HG03064 (cell line): ENCODE data around the gene MOCS3.

ENCODE experiments used
- ATAC-seq: cut with Tn5 transposase; IDR thresholded peaks from one replicate; pipeline ENCODE4 v1.9.1; 2021; ENCODE audit warnings: low read depth; ENCODE audit not compliant: unreplicated experiment

The MOCS3 gene, protein sequence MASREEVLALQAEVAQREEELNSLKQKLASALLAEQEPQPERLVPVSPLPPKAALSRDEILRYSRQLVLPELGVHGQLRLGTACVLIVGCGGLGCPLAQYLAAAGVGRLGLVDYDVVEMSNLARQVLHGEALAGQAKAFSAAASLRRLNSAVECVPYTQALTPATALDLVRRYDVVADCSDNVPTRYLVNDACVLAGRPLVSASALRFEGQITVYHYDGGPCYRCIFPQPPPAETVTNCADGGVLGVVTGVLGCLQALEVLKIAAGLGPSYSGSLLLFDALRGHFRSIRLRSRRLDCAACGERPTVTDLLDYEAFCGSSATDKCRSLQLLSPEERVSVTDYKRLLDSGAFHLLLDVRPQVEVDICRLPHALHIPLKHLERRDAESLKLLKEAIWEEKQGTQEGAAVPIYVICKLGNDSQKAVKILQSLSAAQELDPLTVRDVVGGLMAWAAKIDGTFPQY

DNA sequence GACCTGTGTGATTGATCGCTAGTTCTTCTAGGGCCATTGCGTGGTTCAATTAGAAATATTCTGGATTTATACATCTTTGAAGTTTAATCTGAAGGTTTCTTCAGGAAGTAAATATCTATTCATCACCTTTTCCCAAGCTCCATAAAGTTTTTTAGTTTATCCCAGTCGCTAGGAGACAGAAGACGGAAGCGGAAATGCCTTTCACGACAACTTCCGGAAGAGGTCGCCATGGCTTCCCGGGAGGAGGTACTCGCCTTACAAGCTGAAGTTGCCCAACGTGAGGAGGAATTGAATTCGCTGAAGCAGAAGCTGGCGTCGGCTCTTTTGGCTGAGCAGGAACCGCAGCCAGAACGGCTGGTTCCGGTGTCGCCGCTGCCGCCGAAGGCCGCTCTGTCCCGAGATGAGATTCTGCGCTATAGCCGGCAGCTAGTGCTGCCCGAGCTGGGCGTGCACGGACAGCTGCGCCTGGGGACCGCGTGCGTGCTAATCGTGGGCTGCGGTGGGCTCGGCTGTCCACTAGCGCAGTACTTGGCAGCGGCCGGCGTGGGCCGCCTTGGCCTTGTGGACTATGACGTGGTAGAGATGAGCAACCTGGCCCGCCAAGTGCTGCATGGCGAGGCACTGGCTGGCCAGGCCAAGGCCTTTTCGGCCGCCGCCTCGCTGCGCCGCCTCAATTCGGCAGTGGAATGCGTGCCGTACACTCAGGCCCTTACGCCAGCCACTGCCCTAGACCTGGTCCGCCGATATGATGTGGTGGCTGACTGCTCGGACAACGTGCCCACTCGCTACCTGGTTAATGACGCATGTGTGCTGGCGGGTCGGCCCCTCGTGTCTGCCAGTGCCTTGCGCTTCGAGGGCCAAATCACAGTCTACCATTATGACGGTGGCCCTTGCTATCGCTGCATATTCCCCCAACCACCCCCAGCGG lies at the start of gene MOCS3:
Gene MOCS3 (plus strand): TSS at position 204 of the 928 bp plus-strand sequence. CDS start 25 bp downstream, at position 229.
- peak; percentile 78 for ATAC-seq

DNA sequence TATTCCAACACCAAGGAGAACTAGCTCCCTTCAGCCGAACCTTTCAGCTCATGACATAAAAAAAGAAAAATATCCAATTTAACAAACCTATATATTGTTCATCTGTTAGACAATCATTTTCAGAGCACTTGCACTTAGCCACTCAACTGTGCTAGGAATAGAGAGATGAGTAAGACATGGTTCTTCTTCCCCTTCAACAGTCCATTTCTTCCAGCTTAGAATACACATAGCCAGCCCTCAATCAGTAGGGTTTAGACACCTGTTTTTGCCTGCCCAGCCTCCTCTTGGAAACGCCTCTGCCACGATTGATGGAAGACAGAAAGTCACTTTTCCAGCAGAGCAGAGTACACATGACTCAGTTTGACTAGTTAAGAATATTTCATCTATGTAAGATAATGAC lies 49.2 kb upstream of the MOCS3 start:
- no peak for ATAC-seq

DNA sequence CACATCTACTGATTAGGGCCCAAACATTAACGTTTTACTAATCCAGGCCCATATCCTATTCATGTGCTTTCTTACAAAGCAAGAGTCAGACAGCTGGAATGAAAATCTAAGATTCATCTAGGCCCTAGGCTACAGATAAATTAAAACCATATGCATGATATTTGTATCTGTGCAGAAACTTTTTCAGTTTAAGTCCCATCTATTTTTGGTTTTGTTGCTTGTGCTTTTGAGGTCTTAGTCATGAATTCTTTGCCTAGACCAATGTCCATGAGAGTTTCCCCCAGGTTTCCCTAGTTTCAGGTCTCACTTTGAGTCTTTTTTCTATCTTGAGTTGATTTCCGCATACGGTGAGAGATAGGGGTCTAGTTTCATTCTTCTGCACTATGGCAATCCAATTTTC lies 47.6 kb upstream of the MOCS3 start:
- no peak for ATAC-seq

DNA sequence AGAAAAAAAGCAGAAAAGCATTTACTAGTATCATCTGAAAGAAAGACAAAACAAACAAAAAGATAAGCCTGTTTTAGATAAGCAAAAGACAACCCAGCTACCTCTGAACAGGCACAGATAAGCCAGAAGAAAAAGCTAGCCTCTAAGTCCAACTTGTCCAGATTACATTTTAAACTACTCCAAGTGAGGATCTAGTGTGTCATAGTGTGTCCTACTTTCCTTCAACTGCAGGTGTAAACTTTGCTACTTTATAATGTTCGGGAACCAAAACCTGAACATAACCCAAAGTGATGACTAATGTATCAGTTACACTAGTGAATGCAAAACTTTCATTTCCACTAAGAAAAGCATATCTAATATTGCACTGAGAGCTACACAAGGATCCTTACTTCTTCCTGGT lies 46.9 kb upstream of the MOCS3 start:
- peak; percentile 58 for ATAC-seq

DNA sequence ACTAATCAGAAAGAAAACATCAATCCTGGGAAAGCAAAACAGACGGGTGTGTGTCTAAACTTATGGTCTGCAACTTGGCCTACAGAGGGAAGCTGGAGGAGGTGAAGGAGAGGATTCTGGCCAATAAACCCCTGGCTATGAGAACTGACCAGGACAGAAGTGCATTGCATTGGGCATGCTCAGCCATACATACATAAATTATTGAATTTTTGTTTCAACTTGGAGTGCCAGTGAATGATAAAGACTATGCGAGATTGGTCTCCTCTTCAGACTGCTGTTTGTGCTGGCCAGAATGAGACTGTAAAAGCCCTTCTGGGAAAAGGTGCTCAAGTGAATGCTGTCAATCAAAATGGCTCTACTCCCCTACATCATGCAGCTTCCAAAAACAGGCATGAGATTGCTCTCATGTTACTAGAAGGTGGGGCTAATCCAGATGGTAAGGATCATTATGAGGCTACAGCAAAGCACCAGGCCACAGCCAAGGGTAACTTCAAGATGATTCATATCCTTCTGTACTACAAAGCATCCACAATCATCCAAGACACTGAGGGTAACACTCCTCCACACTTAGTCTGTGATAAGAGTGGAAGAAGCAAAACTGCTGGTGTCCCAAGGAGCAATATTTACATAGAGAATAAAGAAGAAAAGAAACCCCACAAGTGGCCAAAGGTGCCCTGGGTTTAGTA lies 44.8 kb upstream of the MOCS3 start:
- ATAC-seq: no peak

DNA sequence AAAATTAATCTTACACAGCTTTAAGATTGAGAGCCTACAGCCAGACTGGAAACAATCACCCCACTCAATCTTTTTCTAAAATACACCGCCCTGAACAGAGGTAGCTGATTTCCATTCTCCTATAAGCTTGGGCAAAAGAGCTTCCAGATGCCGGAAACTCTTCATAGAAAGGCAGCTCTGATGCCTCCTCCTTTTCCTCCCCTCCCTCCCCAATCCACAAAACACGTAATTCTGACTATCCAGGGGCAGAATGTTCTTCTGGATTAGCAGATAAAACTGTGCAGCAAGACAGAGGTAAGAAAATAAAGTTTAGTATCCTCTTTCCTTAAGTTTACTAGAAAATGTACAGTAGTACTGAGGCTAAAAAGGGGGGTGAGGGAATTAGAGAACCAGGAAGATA lies 43.2 kb upstream of the MOCS3 start:
- ATAC-seq: no peak

DNA sequence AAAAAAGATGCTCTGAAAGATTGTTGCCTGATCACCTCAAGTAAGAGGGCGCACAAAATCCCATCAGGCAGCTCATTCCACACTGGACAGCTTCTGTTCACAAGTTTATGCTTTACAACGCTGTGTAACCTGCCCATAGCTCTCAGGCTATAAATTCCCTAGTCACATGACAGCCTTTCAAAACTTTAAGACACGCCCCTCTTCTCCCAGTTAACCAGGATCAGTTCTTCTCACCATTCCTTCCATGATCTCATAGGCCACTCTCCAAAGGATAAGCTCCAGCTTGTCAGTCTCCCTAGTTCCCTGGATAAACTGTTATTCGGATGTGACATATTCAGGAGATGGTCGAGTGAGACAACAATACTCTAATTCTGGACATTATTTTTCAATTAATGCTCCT lies 42.4 kb upstream of the MOCS3 start:
- no peak for ATAC-seq

DNA sequence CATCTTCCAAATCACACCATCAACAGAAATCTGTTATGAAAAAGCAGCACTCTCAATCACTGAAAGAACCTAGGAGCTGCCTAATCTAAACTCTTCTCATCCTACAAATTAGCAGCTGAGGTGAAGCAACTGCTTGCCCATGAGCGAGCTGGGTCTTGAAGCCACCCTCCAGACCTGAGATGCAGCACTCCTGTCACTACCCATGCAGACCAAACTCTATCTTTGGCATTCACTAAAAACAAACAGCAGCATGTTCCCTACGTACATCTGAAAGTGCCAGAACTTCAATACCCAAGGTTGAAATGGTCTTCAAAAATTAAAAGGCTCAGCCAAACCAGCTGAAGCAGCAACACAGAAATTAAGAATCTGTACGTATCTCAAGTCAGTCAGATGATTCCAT lies 41.7 kb upstream of the MOCS3 start:
- no peak for ATAC-seq

DNA sequence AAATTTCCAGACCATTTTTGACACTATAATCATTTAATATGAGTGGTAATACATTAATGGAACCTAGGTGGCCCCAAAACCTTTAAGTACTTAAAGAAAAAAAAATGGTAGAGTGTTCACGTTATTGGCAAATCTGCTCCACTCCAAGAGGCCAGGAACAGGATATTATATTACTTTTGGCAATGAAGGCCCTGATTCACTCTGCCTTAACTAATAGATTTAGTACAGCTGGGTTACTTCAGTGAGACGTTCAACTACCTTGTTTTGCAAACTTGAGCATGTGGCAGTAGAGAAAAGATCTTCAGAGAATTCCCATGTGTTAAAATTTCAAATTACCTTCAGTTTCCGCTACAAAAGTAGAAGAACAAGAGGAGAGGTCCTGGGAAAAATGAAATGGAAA lies 40.2 kb upstream of the MOCS3 start:
- ATAC-seq: no peak

DNA sequence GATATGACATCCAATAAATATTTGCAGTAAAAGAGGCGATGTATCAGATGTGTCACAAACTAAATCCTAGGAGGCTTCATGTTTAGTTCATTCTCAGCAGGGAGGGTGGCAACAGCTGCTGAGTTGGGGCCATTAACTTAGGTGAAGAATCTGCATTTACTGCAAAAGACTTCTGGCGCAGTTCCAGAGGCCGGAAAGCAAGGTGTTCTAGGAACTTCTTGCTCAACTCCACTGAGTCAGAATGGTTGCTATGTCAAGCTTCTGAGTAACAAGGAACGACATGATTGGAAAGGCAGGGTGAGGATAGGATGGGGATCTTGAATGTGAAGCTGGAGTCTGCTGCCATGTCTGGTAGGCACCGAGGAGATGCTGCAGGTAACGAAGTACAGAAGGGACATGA lies 39.1 kb upstream of the MOCS3 start:
- no peak for ATAC-seq

DNA sequence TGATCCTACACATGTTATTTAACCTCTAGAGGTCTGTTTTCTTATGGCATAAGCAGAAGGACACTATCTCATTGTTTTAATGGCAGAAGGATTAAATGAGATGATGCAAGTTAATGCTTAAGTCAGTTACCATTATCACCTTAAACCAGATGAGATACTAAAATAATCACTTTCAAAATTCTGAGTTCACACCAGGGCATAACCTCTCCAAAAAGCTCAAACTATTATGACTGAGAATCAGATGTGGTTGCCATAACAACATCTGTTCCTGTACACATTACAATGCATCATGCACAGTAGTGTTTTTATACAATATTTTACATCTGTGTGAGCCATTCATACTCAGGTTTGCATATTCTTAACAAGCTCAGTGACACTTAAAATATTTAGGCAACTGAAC lies 37.6 kb upstream of the MOCS3 start:
- no peak for ATAC-seq

DNA sequence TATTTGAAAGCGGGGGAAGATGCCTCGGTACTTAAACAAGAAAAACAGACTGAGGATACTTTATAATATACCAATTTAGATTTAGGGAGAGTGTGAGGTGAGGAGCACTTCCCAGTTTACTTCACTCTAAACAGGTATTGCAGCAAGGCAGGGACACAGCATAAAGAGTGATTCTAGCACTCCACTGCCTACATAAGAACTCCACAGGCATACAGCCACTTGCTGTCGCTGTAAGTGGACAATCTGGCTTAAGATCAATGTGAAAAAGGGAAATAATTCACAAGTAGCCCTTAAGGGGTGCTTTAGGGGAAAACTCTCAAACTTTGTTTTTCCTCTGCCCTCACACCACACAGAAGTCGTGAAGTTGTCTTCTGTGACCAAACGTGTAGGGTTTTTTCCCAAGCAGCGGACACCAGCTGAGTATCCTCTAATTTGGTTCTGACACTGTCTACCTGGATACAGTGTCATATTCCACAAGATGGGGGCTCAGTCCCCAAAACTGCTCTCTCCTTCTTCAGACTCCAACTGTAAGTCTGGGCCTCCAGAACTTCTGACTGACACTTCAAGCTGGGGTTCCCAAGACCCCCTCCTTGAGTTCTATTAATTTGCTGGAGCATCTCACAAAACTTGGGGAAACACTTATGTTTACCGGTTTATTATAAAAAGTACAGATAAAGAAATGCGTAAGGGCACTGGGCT lies 36.7 kb upstream of the MOCS3 start:
- no peak for ATAC-seq

DNA sequence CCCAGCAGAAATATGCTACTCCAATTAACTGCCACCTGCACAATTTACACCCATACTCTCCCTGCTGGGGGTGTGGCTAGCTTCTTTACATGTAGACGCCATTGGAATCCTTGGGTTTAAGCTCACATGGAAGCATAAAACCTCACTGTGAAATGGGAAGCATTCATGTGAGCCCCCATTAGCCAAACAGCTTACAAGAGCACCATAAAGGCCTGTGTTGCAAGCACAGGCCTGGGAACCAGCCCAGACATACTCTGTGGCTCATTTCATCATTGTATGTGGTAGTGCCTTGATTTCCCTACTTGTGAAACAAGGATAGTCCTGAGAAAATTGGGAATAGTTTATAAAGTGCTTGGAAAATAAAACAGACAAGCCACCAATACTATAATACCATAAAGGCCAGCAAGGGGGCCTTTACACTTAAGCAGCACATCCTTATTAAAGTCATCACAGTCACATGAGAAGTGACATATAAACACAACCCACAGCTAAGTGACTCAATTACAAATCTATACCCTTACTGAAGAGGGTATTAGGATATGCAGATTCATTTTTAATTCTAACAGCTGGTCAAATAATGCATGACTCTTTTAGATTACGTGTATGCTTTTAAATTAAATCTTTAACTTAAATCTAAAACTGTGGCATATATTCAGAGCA lies 34.2 kb upstream of the MOCS3 start:
- ATAC-seq: no peak

DNA sequence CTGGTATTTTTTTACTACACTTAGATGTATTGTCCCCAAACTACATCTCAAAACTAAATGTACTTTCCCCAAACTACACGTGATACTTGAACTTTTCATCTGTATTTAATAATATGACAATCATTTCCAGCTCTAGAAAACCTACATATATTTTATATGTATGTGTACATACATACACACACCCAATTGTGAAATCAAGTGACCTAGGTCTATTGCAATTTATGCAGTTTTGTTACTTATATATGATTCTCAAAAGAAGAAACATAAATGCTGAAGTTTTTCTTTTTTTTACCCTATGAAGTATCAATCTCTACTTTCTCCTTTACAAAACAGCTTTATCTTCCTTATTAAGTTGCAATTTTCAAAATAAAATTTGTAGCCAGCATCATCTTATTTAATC lies 32.1 kb upstream of the MOCS3 start:
- no peak for ATAC-seq

DNA sequence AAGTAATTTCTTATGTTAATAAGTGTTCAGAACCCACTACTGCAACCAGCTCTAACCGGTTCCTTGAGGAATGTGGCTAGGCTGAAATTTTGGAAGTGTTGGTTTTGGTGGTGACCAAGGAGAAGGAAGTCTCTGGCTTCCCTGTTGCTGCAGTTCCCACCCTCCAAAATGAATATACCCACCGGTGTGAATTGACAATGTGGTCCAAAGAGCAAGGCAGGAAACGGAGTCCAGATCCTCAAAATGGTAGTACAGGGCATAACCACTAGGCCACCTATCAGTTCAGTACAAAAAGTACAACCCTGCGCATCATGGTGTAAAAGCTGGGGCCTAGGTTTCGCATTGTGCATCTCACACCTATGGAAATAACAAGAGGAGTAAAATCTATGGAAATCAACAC lies 30.1 kb upstream of the MOCS3 start:
- ATAC-seq: no peak

DNA sequence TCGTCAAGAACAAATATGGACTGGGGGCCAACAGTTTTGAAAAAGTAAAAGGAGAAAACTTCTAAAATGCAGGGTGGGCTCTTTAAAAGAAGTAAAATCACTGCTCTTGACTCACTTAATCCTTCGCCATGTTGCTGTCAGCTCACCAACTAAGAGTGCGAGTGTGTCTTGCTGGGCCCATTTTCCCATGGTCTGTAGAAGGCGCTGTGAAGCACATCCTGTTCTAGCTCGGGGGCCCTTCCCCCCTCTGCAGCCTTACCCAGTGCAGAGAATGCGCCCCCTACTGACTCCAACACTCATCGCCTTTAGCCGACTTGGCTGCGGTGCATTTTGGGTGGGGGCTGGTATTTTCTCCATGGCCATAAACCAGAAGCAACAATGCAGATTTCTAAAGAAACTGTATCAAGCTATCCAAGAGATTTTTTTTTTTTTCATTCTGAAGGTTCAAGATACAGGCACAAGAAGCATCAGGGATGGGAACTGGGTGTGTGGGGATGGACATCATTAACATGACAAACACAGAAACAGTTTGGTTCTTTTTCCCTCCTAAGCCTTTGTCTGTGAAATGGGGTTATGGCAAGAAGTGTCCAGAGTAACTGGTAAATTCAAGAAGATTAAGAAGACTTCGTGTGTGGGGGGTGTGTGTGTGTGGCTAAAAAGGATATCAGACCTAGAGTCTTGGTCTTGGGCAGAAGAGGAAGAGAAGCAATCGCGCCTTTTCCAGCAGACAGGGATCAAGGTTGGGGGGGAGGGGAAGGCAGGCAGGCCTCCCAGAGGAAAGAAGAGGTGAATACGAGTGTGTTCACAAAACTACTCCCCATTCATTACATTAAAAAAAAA lies 29.1 kb upstream of the MOCS3 start:
- no peak for ATAC-seq

DNA sequence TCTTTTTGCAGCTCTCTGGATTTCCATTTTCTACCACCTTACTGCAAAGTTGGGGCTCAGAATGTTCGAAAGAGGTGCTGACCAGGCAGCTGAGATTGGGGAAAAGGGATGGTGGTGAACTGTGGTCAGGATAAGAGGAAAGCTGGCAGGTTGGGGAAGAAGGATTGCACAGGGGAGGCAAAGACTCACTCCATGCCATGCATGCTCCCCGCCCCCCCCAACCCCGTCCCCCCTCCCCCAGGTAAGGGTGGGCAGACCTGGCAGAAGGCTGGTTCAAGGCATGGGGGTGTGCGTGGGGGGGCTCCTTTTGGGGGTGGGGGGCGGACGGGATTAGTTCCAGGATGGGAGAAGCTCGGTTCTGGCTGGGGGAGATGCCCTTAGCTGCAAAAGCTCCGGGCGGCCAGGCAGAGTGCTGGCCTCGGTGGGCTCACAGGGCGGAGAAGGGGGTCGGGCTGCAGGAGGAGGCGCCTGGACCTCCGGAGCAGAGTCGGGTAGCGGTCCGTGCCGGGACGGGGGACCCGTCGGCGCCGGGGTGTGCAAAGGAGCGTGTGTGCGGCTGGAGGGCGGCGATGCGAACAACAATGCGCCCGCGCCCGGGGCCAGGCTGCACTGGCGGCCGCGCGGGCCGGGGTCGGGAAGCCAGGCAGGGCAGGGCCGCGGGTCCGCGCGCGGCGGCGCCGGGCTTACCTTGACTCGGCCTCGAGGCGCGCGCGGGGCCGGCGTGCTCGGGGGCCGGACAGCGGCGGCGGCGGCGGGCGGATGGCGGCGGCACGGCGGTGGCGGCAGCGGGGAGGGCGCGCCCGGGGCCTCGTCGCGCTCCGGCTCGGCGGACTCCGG lies 28.3 kb upstream of the MOCS3 start:
- no peak for ATAC-seq

DNA sequence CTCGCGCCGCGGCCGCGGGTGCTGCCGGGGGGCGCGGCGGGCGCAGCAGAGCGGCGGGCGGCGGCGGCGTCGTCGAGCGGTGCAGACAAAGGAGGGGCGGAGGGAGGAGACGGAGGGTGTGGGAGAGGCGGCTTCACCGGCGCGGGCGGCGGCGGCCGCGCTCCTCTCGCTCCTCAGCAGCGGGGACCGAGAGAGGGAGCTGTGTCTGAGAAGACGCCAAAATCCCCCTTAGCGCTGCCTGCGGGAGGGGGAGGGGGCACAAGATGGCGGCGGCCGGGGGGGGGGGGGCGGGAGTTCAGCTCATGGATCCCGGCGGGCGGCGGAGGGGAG lies 27.7 kb upstream of the MOCS3 start:
- ATAC-seq: no peak
